ENCODE measurements around the gene TMCC1. TPM values are rescaled to one million over a fixed set of nuclear protein-coding genes. Genes with fewer than 3 reads are reported as not detected.

The TMCC1 gene
- total RNA-seq, result 42.3 TPM
- long read RNA-seq, full-length matches to known transcripts, result 1 of 39 reads
- long read RNA-seq, partial matches to known transcripts, result 5 of 39 reads
- long read RNA-seq, other reads (novel, unspliced or antisense), result 33 of 39 reads

GRCh38 chr3:129893581-129894070, at the start of gene TMCC1:
TSS of gene TMCC1 (minus strand) at chr3:129893711.
- Histone ChIP-seq H3K27me3 (no peaks in the 10 kb centered on the region), H3K4me1 (peaks cover 39% of the 10 kb centered on the region), H3K36me3 (no peaks in the 10 kb centered on the region), H3K9me3 (no peaks in the 10 kb centered on the region), H3K4me3 (peak within 1 kb of the TSS; percentile 84), H3K27ac (peak within 1 kb of the TSS; percentile 94)
- ATAC-seq (peak; percentile 98), DNase-seq (peak; percentile 95)
- intact Hi-C loops (cut with DNase I), result no loop called here
- TF ChIP-seq CTCF (IDR thresholded peaks at IDR 0.05), result no peak

- ATAC-seq (no peak), DNase-seq (no peak)
- Histone ChIP-seq H3K27me3 (no peaks in the 10 kb centered on the region), H3K9me3 (no peaks in the 10 kb centered on the region), H3K36me3 (no peaks in the 10 kb centered on the region), H3K27ac (no peak overlapping the region), H3K4me1 (no peaks in the 10 kb centered on the region), H3K4me3 (no peak overlapping the region)
- intact Hi-C loops (cut with DNase I), result loop anchor here (10.0 kb wide), 1 partner anchor 152 kb away; no protein-coding TSS in a partner anchor
- no peak for TF ChIP-seq CTCF (IDR thresholded peaks at IDR 0.05)
These were observed 49.5 kb upstream of the TMCC1 start for GRCh38 chr3:129943020-129943419.

- Histone ChIP-seq H3K27me3 (no peaks in the 10 kb centered on the region), H3K27ac (no peak overlapping the region), H3K4me1 (no peaks in the 10 kb centered on the region), H3K4me3 (no peak overlapping the region), H3K36me3 (no peaks in the 10 kb centered on the region), H3K9me3 (no peaks in the 10 kb centered on the region)
- peak; percentile 72 for DNase-seq
- intact Hi-C loops (cut with DNase I), result loop anchor here (10.0 kb wide), 1 partner anchor 153 kb away; no protein-coding TSS in a partner anchor
- ATAC-seq, result peak; percentile 94
- TF ChIP-seq CTCF (IDR thresholded peaks at IDR 0.05), result peak; percentile 77
These were observed 48.8 kb upstream of the TMCC1 start for GRCh38 chr3:129942296-129942695.

- DNase-seq (no peak), ATAC-seq (no peak)
- H3K4me1 ChIP-seq, result no peaks in the 10 kb centered on the region
- no peak for TF ChIP-seq CTCF (IDR thresholded peaks at IDR 0.05)
- no peaks in the 10 kb centered on the region for H3K27me3 ChIP-seq
- intact Hi-C loops (cut with DNase I), result loop anchor here (10.0 kb wide), 1 partner anchor 155 kb away; no protein-coding TSS in a partner anchor
- no peak overlapping the region for H3K27ac ChIP-seq
- H3K9me3 ChIP-seq, result no peaks in the 10 kb centered on the region
- H3K36me3 ChIP-seq, result no peaks in the 10 kb centered on the region
- H3K4me3 ChIP-seq, result no peak overlapping the region
These were observed 46.6 kb upstream of the TMCC1 start for GRCh38 chr3:129940086-129940485.

- H3K27me3 ChIP-seq, result no peaks in the 10 kb centered on the region
- no peak overlapping the region for H3K4me3 ChIP-seq
- no peaks in the 10 kb centered on the region for H3K4me1 ChIP-seq
- intact Hi-C loops (cut with DNase I), result loop anchor here (10.0 kb wide), 1 partner anchor 304 kb away; no protein-coding TSS in a partner anchor
- ATAC-seq (no peak), DNase-seq (no peak)
- H3K36me3 ChIP-seq, result no peaks in the 10 kb centered on the region
- H3K27ac ChIP-seq, result no peak overlapping the region
- no peaks in the 10 kb centered on the region for H3K9me3 ChIP-seq
- TF ChIP-seq CTCF (IDR thresholded peaks at IDR 0.05), result no peak
These were observed 44.8 kb upstream of the TMCC1 start for GRCh38 chr3:129938140-129938930.
